NCI-H2107 (cell line): ENCODE measurements around the gene C3orf49.

Source experiments
- DNase-seq: peaks from one replicate; lab custom pipeline; 2025; lab: John Stamatoyannopoulos, UW

The C3orf49 gene

GRCh38 chr3:63886858-63887257 lies 67.8 kb downstream of the C3orf49 start:
- DNase-seq: no peak

- no peak for DNase-seq
These were observed 72.4 kb downstream of the C3orf49 start for GRCh38 chr3:63891518-63891917.

DNA sequence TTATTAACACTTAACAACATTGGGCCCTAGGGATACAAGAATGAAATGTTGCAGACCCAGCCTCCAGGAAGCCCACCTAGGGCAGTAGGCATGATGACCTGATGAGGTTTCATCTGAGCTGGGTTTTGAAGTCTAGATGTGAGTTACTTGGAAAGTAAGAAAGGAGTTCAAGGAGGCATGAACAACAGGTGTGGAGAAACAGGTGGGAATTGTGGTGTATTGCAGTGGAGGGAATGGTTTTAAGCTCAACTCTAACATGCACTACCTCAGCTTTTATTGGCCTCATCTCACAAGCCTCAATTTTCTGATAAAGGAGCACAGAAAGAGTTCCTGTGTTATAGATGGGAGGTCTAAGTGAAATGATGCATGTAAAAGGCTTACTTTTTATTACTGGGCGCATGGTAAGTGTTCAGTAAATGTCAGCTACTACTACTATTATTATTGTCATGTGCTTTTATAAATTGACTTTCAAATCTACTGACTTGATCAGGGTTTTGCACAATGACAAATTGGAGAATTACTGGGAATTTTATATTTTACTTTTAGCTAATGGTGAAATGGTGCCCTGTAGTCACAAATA lies 73.8 kb downstream of the C3orf49 start:
- no peak for DNase-seq

- DNase-seq: no peak
These were observed 76.5 kb downstream of the C3orf49 start for GRCh38 chr3:63895422-63896189.

DNA sequence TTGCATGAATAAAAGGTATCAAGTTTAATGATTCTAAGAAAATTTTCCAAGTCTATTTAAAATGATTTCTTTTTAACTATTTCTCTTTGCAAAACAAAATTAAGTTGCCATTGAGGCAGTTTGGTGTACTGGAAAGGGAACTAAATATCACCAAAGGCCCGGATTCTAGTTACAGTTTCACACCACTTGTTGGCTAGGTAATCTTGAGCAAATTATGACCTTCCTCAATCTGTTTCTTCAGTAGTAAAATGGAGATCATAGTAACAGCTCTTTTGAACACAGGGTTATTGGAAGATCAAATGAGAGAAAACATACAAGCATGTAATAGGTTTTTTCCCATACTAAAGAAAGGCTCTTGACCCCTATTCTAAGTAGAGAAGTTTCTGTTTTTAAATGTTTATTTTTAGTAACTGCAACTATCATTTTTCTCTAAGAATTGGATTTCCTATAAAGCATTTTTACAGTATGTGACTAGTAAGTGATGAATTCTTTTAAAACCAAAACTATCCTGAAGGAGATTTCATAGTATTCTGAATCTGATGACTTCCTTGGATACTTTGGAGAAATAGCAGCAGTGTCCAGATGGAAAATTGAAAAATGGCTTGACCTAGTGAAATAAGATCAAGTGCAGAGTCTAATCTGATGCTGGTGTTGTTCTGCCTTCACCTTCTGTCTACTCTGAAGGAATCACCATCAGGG lies 77.4 kb downstream of the C3orf49 start:
- no peak for DNase-seq
